LHCN-M2 (cell line): ENCODE results near the gene ADGRA1. TPM values are rescaled to one million over a fixed set of nuclear protein-coding genes. Genes with fewer than 3 reads are reported as not detected.
"Not testable (repeated sequence)": the region's sequence is repeated elsewhere in the genome, so short reads cannot be mapped to it uniquely, and the experiment has no call there.

ENCODE experiments used
- DNase-seq: peaks from one replicate; pipeline ENCODE4 v3.0.0-alpha.2; 2012; ENCODE audit warnings: low read depth
- total RNA-seq: library from RNA; depleted of rRNA; stranded (reverse); fragments of >200 nt; gene quantifications from 2 replicates; pipeline ENCODE4 v1.2.3, GENCODE V29; 2014

The ADGRA1 gene
- total RNA-seq, 1 experiment from 2014 or later: not detected

- DNase-seq: no peak
These were observed 55.8 kb downstream of the ADGRA1 start for GRCh38 chr10:133143546-133143945.

GRCh38 chr10:133144771-133145170, 57.0 kb downstream of the ADGRA1 start:
- no peak for DNase-seq

- no peak for DNase-seq
These were observed 62.5 kb downstream of the ADGRA1 start for GRCh38 chr10:133150226-133150625.

GRCh38 chr10:133150656-133151055, 62.9 kb downstream of the ADGRA1 start:
- DNase-seq: no peak

GRCh38 chr10:133151071-133151470, 63.3 kb downstream of the ADGRA1 start:
- DNase-seq: not testable (repeated sequence)

- DNase-seq: no peak
These were observed 63.8 kb downstream of the ADGRA1 start for GRCh38 chr10:133151543-133151972.

GRCh38 chr10:133154411-133154810, 66.7 kb downstream of the ADGRA1 start:
- DNase-seq: no peak

- DNase-seq: no peak
These were observed 67.5 kb downstream of the ADGRA1 start for GRCh38 chr10:133154996-133155778.

GRCh38 chr10:133156674-133157579, 69.2 kb downstream of the ADGRA1 start:
- no peak for DNase-seq

- no peak for DNase-seq
These were observed 70.1 kb downstream of the ADGRA1 start for GRCh38 chr10:133157662-133158436.

- DNase-seq: no peak
These were observed 70.7 kb downstream of the ADGRA1 start for GRCh38 chr10:133158437-133158755.

- no peak for DNase-seq
These were observed 71.3 kb downstream of the ADGRA1 start for GRCh38 chr10:133158756-133159610.

- DNase-seq: no peak
These were observed 71.9 kb downstream of the ADGRA1 start for GRCh38 chr10:133159611-133159949.

GRCh38 chr10:133159950-133160825, 72.5 kb downstream of the ADGRA1 start, which contains the start of gene KNDC1:
Gene KNDC1, plus strand, starts transcription at chr10:133160219. Its CDS starts 249 bp downstream, at chr10:133160468.
- DNase-seq: no peak

- no peak for DNase-seq
These were observed 73.2 kb downstream of the ADGRA1 start for GRCh38 chr10:133160826-133161471.

- DNase-seq: no peak
These were observed 73.9 kb downstream of the ADGRA1 start for GRCh38 chr10:133161486-133162109.

- no peak for DNase-seq
These were observed 74.6 kb downstream of the ADGRA1 start for GRCh38 chr10:133162178-133162909.
